Pons (tissue), 1 donor: Measurements from ENCODE around the gene ANKRD33B.
A peak's percentile ranks its signal among the peaks of the same experiment; 100 is the strongest.

Source experiments
- DNase-seq: peaks from one replicate; pipeline ENCODE4 v3.0.0-alpha.2; 2016; ENCODE audit warnings: low spot score

The ANKRD33B gene

GRCh38 chr5:10678244-10678643, 114.4 kb downstream of the ANKRD33B start:
- DNase-seq: no peak

GRCh38 chr5:10679336-10679988, 115.6 kb downstream of the ANKRD33B start:
- DNase-seq: no peak

GRCh38 chr5:10680876-10681481, 117.1 kb downstream of the ANKRD33B start:
- DNase-seq: no peak

- no peak for DNase-seq
Measured at GRCh38 chr5:10681731-10682679, 118.1 kb downstream of the ANKRD33B start.

GRCh38 chr5:10682801-10683525, 119.1 kb downstream of the ANKRD33B start:
- no peak for DNase-seq

- no peak for DNase-seq
Measured at GRCh38 chr5:10684303-10685086, 120.6 kb downstream of the ANKRD33B start.

GRCh38 chr5:10685115-10685521, 121.2 kb downstream of the ANKRD33B start:
- DNase-seq: no peak

GRCh38 chr5:10686890-10687289, 123.0 kb downstream of the ANKRD33B start:
- no peak for DNase-seq

- DNase-seq: no peak
Measured at GRCh38 chr5:10688651-10689171, 124.8 kb downstream of the ANKRD33B start.

GRCh38 chr5:10689391-10690081, 125.7 kb downstream of the ANKRD33B start:
- DNase-seq: no peak

- DNase-seq: no peak
Measured at GRCh38 chr5:10690460-10691440, 126.9 kb downstream of the ANKRD33B start.

- DNase-seq: no peak
Measured at GRCh38 chr5:10691826-10692785, 128.2 kb downstream of the ANKRD33B start.

- DNase-seq: peak; percentile 74
Measured at GRCh38 chr5:10695055-10695649, 131.3 kb downstream of the ANKRD33B start.

GRCh38 chr5:10695759-10696543, 132.1 kb downstream of the ANKRD33B start:
- DNase-seq: no peak

GRCh38 chr5:10699281-10699874, 135.5 kb downstream of the ANKRD33B start:
- DNase-seq: no peak

- DNase-seq: no peak
Measured at GRCh38 chr5:10699987-10700386, 136.1 kb downstream of the ANKRD33B start.
